ENCODE measurements around the gene SLC22A4. TPM values are rescaled to one million over a fixed set of nuclear protein-coding genes. Genes with fewer than 3 reads are reported as not detected.

Gene SLC22A4
- total RNA-seq, 1 donor from 2014 or later: 0.75 TPM

GRCh38 chr5:132289097-132289496 lies 5.1 kb upstream of the SLC22A4 start:
- no peak for TF ChIP-seq CTCF (conservative IDR thresholded peaks at IDR 0.05; ENCODE audit: low read depth, low read length)
- DNase-seq (ENCODE audit: low read depth): no peak
- no peak overlapping the region for H3K4me3 ChIP-seq (ENCODE audit: low read depth, low read length)

GRCh38 chr5:132291026-132291425 lies 3.2 kb upstream of the SLC22A4 start:
- no peak for TF ChIP-seq CTCF (conservative IDR thresholded peaks at IDR 0.05; ENCODE audit: low read depth, low read length)

GRCh38 chr5:132293066-132293991 lies 865 bp upstream of the SLC22A4 start:
- no peak for DNase-seq (ENCODE audit: low read depth)
- peak; percentile 33 for TF ChIP-seq CTCF (conservative IDR thresholded peaks at IDR 0.05; ENCODE audit: low read depth, low read length)
- H3K4me3 ChIP-seq (ENCODE audit: low read depth, low read length): peak overlapping the region; percentile 78

More at GRCh38 chr5:132291026-132291425, 3.2 kb upstream of the SLC22A4 start:
- no peak for DNase-seq (ENCODE audit: low read depth)
- no peak overlapping the region for H3K4me3 ChIP-seq (ENCODE audit: low read depth, low read length)

- peak overlapping the region; percentile 78 for H3K4me3 ChIP-seq (ENCODE audit: low read depth, low read length)
- TF ChIP-seq CTCF (conservative IDR thresholded peaks at IDR 0.05; ENCODE audit: low read depth, low read length): no peak
- no peak for DNase-seq (ENCODE audit: low read depth)
These were observed 722 bp downstream of the SLC22A4 start for GRCh38 chr5:132294728-132295504.

GRCh38 chr5:132295505-132296411 lies 1.6 kb downstream of the SLC22A4 start:
- peak overlapping the region; percentile 78 for H3K4me3 ChIP-seq (ENCODE audit: low read depth, low read length)
- no peak for DNase-seq (ENCODE audit: low read depth)
- TF ChIP-seq CTCF (conservative IDR thresholded peaks at IDR 0.05; ENCODE audit: low read depth, low read length): no peak

- no peak for DNase-seq (ENCODE audit: low read depth)
- TF ChIP-seq CTCF (conservative IDR thresholded peaks at IDR 0.05; ENCODE audit: low read depth, low read length): no peak
- H3K4me3 ChIP-seq (ENCODE audit: low read depth, low read length): peak overlapping the region; percentile 78
These were observed 2.3 kb downstream of the SLC22A4 start for GRCh38 chr5:132296412-132297016.
